GM12873 (cell line): ENCODE results near the gene MT2A.

Experiments
- TF ChIP-seq, protein P1 (sequence below): IDR thresholded peaks from 2 replicates; pipeline ENCODE4 v1.5.1; 2012; ENCODE audit warnings: low read depth, mild to moderate bottlenecking, moderate library complexity, low read length, control low read depth; ENCODE audit not compliant: insufficient read depth; ENCODE audit errors: missing control alignments

The MT2A gene

GRCh38 chr16:56574625-56575024 is 33.8 kb upstream of the MT2A start:
- TF ChIP-seq, protein P1, sequence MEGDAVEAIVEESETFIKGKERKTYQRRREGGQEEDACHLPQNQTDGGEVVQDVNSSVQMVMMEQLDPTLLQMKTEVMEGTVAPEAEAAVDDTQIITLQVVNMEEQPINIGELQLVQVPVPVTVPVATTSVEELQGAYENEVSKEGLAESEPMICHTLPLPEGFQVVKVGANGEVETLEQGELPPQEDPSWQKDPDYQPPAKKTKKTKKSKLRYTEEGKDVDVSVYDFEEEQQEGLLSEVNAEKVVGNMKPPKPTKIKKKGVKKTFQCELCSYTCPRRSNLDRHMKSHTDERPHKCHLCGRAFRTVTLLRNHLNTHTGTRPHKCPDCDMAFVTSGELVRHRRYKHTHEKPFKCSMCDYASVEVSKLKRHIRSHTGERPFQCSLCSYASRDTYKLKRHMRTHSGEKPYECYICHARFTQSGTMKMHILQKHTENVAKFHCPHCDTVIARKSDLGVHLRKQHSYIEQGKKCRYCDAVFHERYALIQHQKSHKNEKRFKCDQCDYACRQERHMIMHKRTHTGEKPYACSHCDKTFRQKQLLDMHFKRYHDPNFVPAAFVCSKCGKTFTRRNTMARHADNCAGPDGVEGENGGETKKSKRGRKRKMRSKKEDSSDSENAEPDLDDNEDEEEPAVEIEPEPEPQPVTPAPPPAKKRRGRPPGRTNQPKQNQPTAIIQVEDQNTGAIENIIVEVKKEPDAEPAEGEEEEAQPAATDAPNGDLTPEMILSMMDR, result no peak

DNA sequence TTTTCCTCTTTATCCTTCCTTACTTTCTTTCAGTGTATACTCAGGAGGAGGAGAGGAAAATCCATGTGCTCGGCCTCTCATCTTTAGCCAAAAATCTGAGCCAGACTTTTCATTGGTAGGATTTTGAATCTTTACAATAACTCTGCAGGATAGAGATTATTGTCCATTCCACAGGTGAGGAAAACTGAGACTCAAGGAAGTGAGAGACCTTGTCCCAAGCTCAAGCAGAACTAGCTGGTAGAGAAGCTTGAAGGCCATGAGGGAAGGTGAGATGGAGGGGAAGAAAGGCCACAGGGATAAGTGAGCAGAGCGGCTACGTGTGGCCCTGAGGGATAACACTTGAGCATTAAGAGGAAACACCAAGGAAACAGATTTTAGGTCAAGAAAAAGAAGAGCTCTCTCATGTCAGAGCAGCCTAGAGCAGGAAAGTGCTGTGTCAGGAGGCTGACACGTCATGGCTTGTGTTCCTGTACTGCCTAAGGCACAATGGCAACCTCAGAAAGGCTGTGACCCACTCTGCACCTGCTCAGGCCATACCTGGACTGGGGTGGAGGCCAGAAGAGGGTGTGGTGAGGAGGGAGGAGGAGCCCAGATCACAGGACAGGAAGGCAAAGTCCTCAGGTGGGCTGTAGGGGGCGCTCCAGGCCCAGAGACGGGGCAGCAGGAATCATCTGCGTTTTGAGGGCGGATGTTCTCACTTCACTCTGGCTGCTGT is 31.6 kb upstream of the MT2A start:
- TF ChIP-seq, protein P1, result peak; percentile 94

- TF ChIP-seq, protein P1, result no peak
Measured at GRCh38 chr16:56577300-56577625, 31.1 kb upstream of the MT2A start.

- TF ChIP-seq, protein P1, result no peak
Measured at GRCh38 chr16:56580391-56581048, 27.9 kb upstream of the MT2A start.

DNA sequence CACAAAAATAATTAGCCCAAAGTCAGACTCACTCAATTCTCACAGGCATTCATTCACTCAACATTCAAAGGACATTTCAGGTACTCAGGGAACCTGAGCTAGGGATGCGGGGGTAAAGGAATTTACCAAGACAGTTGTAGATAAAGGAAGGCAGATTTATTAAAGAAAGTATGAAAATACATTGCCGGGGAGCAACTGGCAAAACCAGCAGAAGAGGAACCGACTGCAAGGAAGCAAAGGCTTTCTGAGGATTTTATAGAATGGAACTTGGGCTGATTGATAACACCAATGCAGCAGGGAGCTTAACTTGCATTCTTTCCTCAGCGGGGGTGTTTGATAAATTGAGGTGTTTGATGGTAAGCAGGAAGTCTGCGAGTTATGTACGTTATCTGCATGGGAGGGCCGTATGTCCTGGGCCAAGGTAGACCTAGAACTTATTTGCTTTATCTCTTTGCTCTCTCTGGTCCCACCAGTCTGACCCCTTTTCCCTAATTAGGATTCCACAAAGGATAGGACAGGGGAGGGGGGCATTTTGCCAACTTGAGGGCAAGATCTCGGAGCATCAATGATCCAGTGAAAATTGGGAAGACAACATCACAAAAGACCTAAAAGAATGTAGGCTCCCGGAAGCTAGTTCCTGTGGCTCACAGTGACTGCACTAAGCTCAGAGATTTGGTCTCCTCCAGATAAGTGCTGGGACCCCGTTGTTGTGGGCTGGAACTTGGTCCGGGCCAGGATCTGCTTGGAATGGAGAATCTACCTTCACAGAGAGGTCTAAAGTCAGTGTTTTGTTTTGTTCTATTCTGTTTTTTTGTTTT is 24.8 kb upstream of the MT2A start:
- TF ChIP-seq, protein P1, result no peak

DNA sequence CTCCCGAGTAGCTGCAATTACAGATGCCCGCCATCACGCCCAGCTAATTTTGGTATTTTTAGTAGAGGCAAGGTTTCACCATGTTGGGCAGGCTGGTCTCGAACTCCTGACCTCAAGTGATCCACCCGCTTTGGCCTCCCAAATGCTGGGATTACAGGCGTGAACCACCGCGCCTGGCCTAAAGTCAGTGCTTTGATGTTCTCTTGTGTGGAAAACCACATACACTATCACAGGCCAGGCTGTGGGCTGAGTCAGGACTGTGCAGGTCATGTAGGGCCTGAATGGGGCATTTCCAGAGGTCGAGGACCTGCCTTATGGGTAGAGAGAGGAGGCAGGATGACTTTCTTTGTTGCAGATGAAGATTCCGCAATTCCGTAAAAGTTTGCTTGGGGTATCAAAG is 24.1 kb upstream of the MT2A start:
- TF ChIP-seq, protein P1, result no peak

- TF ChIP-seq, protein P1, result no peak
Measured at GRCh38 chr16:56588781-56589140, 19.6 kb upstream of the MT2A start.
